Stimulated activated CD4-positive, alpha-beta T cell treated with anti-CD3 and anti-CD28 coated beads, Interleukin-15, amount 100 ng/mL, for 48 hours (primary cell): ENCODE measurements around the gene AP1B1.

ENCODE experiments used
- DNase-seq, 2 donors: peaks; one replicate each; pipeline ENCODE4 v3.0.0-alpha.2; 2020; ENCODE audit warnings: low read depth in 2 of 2

AP1B1 gene

GRCh38 chr22:29313126-29313575 lies 75.2 kb downstream of the AP1B1 start:
- no peak for DNase-seq

GRCh38 chr22:29312218-29313125 lies 75.9 kb downstream of the AP1B1 start:
- DNase-seq: no peak

DNA sequence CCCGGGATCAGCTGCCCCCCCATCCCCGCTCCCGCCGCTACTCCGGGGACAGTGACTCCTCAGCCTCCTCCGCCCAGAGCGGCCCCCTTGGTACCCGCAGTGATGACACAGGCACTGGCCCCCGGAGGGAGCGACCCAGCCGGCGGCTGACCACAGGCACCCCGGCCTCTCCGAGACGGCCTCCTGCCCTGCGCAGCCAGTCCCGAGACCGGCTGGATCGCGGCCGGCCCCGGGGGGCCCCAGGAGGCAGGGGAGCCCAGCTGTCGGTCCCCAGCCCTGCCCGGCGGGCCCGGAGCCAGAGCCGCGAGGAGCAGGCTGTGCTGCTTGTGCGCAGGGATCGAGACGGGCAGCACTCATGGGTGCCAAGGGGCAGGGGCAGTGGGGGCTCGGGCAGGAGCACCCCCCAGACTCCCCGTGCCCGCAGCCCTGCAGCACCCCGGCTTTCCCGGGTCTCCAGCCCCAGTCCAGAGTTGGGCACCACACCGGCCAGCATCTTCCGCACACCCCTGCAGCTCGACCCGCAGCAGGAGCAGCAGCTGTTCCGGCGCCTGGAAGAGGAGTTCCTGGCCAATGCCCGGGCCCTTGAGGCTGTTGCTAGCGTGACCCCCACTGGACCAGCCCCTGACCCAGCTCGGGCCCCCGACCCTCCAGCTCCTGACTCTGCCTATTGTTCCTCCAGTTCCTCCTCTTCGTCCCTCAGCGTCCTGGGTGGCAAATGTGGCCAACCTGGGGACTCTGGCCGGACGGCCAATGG lies 76.7 kb downstream of the AP1B1 start:
- no peak for DNase-seq

GRCh38 chr22:29310863-29311339 lies 77.5 kb downstream of the AP1B1 start:
- peak; percentile 53 for DNase-seq

DNA sequence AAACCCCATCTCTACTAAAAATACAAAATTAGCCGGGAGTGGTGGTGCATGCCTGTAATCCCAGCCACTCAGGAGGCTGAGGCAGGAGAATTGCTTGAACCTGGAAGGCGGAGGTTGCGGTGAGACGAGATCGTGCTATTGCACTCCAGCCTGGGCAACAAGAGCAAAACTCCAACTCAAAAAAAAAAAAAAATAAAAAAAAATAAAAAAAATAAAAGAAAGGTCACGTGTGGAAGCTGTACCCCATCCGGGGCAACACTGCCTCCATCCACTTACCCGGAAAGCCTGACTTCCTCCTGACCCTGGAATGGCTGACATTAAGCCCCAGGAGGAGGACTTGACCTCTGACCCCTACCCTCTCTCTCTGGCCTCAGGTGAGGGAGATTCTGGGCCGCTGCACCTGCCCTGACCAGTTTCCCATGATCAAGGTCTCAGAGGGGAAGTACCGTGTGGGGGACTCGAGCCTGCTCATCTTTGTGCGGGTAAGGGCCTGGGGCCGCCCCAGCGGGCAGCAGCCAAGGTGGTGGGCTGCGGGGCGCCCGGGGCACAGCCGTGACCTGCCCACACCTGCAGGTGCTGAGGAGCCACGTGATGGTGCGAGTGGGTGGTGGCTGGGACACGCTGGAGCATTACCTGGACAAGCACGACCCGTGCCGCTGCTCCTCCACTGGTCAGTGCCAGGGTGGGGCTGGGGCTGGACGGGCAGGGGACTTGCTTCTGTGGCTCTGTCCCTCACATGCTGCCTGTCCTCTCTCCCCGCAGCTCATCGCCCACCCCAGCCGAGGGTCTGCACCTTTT lies 78.1 kb downstream of the AP1B1 start:
- no peak for DNase-seq

- DNase-seq: no peak
These were observed 78.9 kb downstream of the AP1B1 start for GRCh38 chr22:29309332-29310064.

DNA sequence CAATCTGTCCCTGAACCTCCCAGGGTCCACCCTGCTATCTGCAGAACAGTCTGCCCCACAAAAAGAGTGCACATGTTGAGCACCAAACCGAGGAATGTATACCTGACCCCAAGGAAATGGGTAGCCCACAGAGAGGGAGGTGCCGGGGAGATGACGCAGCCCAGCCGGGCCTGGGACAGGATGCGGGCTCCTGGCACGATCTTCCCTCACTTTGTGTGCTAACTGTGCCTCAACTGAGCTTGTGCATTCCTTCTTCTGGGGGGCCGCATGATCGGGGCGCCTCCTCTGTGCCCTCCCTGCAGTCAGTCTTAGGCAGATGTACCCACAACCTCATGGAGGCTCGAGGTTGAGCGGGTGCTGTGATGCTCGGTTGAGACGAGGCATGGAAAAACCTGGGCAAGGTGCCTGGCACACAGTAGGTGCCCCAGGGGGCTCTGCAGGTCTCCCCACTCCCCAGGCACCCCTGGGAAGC lies 79.5 kb downstream of the AP1B1 start:
- DNase-seq: no peak

DNA sequence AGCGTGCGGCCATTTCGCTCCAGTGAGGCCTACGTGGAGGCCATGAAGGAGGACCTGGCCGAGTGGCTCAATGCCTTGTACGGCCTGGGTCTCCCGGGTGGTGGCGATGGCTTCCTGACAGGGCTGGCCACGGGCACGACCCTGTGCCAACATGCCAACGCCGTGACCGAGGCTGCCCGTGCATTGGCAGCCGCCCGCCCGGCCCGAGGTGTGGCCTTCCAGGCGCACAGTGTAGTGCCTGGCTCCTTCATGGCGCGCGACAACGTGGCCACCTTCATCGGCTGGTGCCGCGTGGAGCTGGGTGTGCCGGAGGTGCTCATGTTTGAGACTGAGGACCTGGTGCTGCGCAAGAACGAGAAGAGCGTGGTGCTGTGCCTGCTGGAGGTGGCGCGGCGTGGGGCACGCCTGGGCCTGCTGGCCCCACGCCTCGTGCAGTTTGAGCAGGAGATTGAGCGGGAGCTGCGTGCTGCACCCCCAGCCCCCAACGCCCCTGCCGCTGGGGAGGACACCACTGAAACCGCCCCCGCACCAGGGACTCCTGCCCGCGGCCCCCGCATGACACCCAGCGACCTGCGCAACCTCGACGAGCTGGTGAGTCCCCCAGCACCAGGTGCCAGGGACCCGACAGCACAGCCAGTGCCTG lies 80.1 kb downstream of the AP1B1 start:
- DNase-seq: no peak

DNA sequence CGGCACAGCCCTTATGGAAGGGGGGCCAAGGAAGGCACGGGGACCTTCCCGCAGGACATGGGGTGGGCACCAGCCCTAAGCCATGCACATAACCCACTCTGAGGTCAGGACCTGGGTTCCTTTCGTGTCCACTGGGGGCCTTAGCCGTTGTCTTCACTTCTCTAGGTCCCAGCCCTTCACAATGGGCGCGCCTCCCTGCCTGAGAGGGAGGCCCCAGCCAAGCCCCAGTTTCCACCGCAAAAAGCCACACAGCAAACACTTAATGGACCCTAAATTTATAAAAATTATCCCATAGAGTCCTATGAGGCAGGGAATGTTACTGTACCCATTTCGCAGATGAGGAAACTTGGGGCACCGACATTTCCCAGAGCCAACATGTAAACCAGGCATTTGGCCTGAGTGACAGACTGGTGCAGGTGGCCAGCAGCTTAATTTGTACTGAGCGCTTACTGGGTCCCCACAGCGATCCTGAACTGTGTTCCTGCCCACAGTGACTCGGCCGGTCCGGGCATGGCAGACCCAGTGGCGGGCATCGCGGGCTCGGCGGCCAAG lies 80.7 kb downstream of the AP1B1 start:
- DNase-seq: no peak

DNA sequence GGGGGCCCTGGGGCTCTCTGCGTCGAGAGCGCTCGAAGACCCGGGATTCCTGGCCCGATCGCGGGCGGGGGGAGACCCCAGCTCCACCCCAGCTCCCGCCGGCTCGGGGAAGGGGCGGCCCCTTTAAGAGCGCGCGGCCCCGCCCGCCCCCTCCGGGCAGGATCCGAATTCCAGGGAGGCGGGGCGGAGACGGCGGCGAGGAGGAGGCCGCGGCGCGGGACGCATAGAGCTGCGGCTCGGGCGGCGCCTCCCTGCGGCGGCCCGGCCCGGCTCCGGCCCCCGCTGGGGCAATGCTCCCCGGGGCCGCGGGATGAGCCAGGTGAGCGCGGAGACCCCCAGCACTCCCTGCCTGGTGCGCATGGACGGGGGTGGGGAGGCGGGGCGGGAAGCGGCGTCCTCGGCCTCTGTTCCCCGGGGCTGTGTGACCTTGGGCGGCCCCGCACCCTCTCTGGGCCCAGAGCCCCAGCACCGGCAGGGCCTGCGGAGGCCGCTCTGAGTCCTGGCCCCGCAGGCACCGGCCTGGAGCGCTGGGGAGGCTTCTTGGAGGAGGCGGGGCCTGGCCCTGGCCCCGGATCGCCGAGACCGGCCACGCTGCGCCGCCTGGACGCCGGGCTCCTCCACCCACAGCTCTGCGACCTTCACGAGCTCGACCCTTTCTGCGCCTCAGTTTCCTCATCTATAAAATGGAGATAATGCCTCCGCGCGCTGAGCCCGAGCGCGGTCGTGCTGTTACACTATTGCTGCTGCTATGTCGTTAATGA lies 81.4 kb downstream of the AP1B1 start:
- no peak for DNase-seq

DNA sequence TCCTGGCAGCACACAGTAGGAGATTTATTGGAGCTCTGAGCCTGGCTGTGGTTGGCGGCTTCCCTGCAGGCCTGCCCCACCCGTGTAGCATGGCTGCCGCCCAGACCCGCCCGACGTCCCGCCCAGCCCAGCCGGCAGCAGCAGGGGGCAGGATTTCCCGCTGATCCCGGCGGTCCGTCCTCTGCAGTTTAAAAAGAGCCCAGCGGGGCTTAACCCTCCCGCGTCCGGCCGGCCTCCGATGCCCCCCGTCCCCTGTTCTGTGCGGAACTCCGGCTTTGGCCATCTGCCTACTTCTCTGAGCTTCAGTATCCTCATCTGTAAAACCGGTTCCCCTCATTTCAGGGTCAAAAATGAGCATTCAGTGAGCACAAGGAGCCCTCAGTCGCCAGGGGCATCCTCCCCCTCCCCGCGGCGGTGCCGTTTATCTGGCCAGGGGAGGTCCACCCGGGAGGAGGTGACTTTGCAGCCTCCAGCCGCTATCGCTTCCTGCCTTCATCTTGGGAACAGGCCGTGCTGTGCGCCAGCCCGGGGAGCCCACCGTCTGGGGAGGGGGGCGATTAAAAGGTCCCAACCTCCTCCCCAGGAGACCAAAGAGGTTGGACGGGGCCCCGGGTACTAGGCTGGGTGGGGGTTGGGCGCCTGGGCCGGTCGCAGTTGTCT lies 82.1 kb downstream of the AP1B1 start, which contains the start of gene GAS2L1:
GAS2L1 (plus strand) TSS at position 476 of the 660 bp plus-strand sequence. CDS start 1,456 bp downstream, outside the sequence.
- peak in 1 of 2 donors; percentile 39 for DNase-seq

GRCh38 chr22:29305836-29306174 lies 82.6 kb downstream of the AP1B1 start:
- no peak for DNase-seq

DNA sequence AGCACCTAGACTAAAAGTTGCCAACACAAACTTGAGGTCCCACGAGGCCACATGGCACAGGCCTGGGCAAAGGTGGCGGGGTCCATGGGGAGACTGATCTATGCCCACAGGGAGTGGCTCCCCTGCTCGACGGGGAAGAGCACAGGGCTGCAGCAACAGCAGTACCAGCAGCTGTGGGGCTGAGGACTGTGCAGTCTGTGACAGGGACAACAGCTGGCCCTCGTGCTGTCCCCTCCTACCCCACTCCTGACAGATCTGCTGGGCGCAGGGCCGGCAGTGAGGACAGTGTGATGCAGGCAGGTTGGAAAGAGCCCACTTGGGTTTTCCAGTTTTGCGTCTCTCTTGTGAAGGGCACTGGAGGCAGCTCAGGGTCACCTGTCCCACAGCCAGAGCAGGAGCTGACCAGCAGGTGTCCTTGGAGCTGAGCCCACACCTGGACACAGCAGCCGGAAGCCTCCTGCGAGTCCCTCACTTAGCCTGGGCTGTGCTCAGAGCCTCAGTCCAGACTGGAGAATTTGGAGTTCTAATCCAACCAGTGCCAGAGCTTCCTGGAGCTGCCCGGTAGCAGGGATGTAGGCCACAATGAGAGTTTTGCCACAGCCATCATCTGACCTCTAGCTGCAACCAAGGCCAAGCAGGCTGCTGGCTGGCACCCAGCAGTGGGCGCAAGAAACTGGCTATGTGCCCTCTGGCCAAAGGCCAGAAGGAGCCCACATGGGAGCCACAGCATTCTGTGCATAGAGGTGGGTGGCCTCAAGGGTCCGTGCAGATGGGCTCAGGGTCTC lies 85.5 kb downstream of the AP1B1 start:
- no peak for DNase-seq

DNA sequence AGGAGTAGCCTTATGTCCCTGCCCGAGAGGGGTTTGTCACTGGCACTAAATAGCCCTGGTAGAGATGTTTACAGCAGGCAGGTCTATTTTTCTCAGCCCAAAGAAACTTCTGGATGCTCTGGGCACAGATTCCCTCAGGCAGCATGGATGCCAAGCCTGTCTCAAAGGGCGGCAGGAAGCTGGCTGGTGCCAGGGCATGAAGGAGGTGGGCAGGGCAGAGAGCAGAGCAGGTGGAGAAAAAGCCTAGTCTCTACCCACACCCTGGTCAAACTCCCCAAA lies 86.0 kb downstream of the AP1B1 start:
- no peak for DNase-seq

DNA sequence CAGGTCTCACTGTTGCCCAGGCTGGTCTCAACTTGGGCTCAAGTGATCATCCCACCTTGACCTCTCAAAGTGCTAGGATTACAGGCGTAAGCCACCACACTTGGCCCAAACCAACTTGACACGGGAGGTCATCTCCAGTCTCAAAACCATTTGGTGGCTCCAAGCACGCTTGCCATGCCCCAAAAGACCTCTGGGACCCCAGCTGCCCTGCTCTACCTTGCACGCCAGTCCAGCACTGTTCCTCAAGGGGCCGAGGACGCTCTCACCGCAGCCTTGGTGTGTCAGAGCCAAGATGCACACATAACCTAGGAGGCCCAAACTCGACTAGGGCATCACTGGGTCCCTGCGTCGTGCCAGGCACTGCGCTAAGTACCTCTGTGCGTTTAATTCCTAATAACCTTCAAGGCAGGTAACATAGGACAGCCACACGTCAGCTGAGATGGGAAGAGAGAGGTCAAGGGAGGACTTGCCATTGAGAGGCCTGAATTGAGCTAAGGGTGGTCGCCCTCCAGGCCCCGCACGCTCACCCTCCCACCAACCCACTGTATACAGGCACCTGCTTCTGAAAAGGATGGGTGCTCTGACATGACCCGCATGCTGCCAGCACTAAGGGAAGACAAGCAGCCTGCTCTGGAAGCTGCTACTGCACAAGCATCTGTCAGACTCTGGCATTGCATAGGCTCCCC lies 86.5 kb downstream of the AP1B1 start:
- no peak for DNase-seq

- no peak for DNase-seq
These were observed 87.4 kb downstream of the AP1B1 start for GRCh38 chr22:29300807-29301601.

DNA sequence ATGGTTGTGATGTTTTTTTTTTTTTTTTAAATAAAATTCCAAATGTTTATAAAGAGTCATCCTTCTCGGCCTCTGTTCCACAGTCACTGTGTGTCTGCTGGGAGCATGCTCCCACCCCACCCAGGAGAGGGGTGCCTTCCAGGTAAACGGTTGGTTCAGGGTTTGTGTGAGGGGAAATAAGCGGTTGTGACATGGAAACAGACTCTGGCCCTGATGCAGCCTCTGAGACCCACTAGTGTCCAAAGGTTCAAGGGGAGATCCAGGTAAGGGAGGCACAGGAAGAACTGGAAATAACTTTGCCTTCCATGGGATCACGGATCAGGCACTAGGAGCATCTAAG lies 87.9 kb downstream of the AP1B1 start:
- no peak for DNase-seq
